HCT116 (cell line): ENCODE results near the gene GAS2. TPM values are rescaled to one million over a fixed set of nuclear protein-coding genes. Genes with fewer than 3 reads are reported as not detected.

Experiments used
- ATAC-seq: fragments of 200-7000 bp; cut with Tn5 transposase; 2 replicates; pipeline ENCODE4 v1.9.1; 2020; ENCODE audit warnings: mild to moderate bottlenecking, moderate library complexity
- BruUV-seq: library from RNA; stranded (reverse); fragments of 400-500 nt; replicated peaks from 2 replicates; lab custom pipeline; 2021; lab: Mats Ljungman, UMichigan
- CTCF ChIA-PET: fragments of 300-600 bp; sonication (Branson Sonifier 250); formaldehyde crosslinking; loops from one replicate; lab custom pipeline; 2021; ENCODE audit warnings: antibody characterized with exemption; lab: Charles Lee
- POLR2A ChIA-PET: fragments of 300-600, 350-600 bp; sonication (Branson Sonifier 250); formaldehyde crosslinking; loops from one replicate; lab custom pipeline; 2021; ENCODE audit warnings: antibody characterized with exemption; lab: Charles Lee
- RAD21 ChIA-PET, 2 experiments: fragments of 300-600 bp; sonication (Branson Sonifier 250); formaldehyde crosslinking; loops; one replicate each; lab custom pipeline; 2023; ENCODE audit warnings: low total read pairs in 2 of 2; ENCODE audit not compliant: uncharacterized antibody in 2 of 2, unreplicated experiment in 2 of 2, low non-redundant PET in 1 of 2; lab: Charles Lee
- DNase-seq: peaks from one replicate; pipeline ENCODE4 v3.0.0-alpha.2; 2010; ENCODE audit warnings: low read depth, low spot score
- H2AFZ ChIP-seq: fragments of 200-600 bp; shearing (Covaris generic), sonication (generic); 2 replicates; pipeline ENCODE4 v1.6.1; 2017; ENCODE audit warnings: low read depth, mixed run types, mixed read lengths, antibody characterized with exemption, low read length; ENCODE audit not compliant: poor library complexity, severe bottlenecking
- H3K27ac ChIP-seq: 2 replicates; pipeline ENCODE4 v1.5.1; 2012; ENCODE audit warnings: low read depth, low read length
- H3K27me3 ChIP-seq: fragments of 200-600 bp; sonication (generic); 2 replicates; pipeline ENCODE4 v1.6.1; 2016; ENCODE audit warnings: mixed run types, low read length, mixed read lengths; ENCODE audit not compliant: insufficient read depth
- H3K36me3 ChIP-seq, 2 experiments: fragments of 200-500 bp in 1 of 2; fragments of 200-600 bp in 1 of 2; sonication (Bioruptor generic) in 1 of 2; sonication (generic) in 1 of 2; 2 replicates each; pipeline versions ENCODE4 v1.5.1 to v1.6.1; 2014 to 2016; ENCODE audit warnings: low read length in 2 of 2, inconsistent platforms in 1 of 2, mixed read lengths in 1 of 2, mixed run types in 1 of 2; ENCODE audit not compliant: insufficient read depth in 2 of 2, control insufficient read depth in 1 of 2
- H3K4me1 ChIP-seq, 2 experiments: fragments of 200-600 bp in 1 of 2; sonication (generic) in 1 of 2; 2 replicates each; pipeline versions ENCODE4 v1.5.1 to v1.6.1; 2012 to 2017; ENCODE audit warnings: low read length in 2 of 2, inconsistent platforms in 1 of 2, mild to moderate bottlenecking in 1 of 2, mixed read lengths in 1 of 2, mixed run types in 1 of 2, moderate library complexity in 1 of 2; ENCODE audit not compliant: insufficient read depth in 2 of 2, control insufficient read depth in 1 of 2
- H3K4me2 ChIP-seq: fragments of 200-600 bp; sonication (generic); 2 replicates; pipeline ENCODE4 v1.6.1; 2017; ENCODE audit warnings: mixed run types, low read length, mixed read lengths
- H3K4me3 ChIP-seq, 2 experiments: fragments of 200-600 bp in 1 of 2; sonication (generic) in 1 of 2; replicated peaks in 1 of 2; 2 replicates each; pipeline ENCODE4 v1.5.1; 2011 to 2016; ENCODE audit warnings: low read length in 2 of 2, control low read depth in 1 of 2, low read depth in 1 of 2, mild to moderate bottlenecking in 1 of 2, mixed read lengths in 1 of 2, mixed run types in 1 of 2
- H3K79me2 ChIP-seq: fragments of 200-600 bp; sonication (generic); 2 replicates; pipeline ENCODE4 v1.6.1; 2017; ENCODE audit warnings: mild to moderate bottlenecking, mixed run types, low read length, moderate library complexity, mixed read lengths; ENCODE audit not compliant: insufficient read depth
- H3K9ac ChIP-seq: fragments of 200-600 bp; sonication (generic); 2 replicates; pipeline ENCODE4 v1.6.1; 2016; ENCODE audit warnings: low read length, mixed read lengths
- H3K9me2 ChIP-seq: fragments of 200-600 bp; sonication (generic), shearing (Covaris generic); 2 replicates; pipeline ENCODE4 v1.6.1; 2017; ENCODE audit warnings: mixed run types, mild to moderate bottlenecking, moderate library complexity; ENCODE audit not compliant: insufficient read depth
- H3K9me3 ChIP-seq, 2 experiments: fragments of 200-500 bp in 1 of 2; fragments of 200-600 bp in 1 of 2; sonication (Bioruptor generic) in 1 of 2; sonication (generic) in 1 of 2; 2 replicates each; pipeline ENCODE4 v1.6.1; 2014 to 2017; ENCODE audit warnings: low read length in 2 of 2, mixed read lengths in 2 of 2, inconsistent platforms in 1 of 2, low read depth in 1 of 2, mild to moderate bottlenecking in 1 of 2, mixed run types in 1 of 2, moderate library complexity in 1 of 2; ENCODE audit not compliant: control insufficient read depth in 1 of 2, insufficient read depth in 1 of 2
- H4K20me1 ChIP-seq: fragments of 200-600 bp; sonication (generic), shearing (Covaris generic); 2 replicates; pipeline ENCODE4 v1.6.1; 2017; ENCODE audit warnings: mixed run types, mild to moderate bottlenecking, moderate library complexity; ENCODE audit not compliant: insufficient read depth
- CBX3 ChIP-seq: IDR thresholded peaks from 2 replicates; pipeline ENCODE4 v1.6.1; 2012; ENCODE audit warnings: low read depth
- CEBPB ChIP-seq: IDR thresholded peaks from 2 replicates; pipeline ENCODE4 v1.6.1; 2012; ENCODE audit warnings: low read depth
- CTCF ChIP-seq, 3 experiments: fragments of 200-600 bp in 1 of 3; sonication (generic) in 1 of 3; IDR thresholded peaks in 2 of 3; conservative IDR thresholded peaks in 1 of 3; 2 replicates each; pipeline ENCODE4 v1.5.1; 2012 to 2017; ENCODE audit warnings: low read depth in 2 of 3, low read length in 2 of 3, antibody characterized with exemption in 1 of 3, borderline replicate concordance in 1 of 3, control low read depth in 1 of 3, mild to moderate bottlenecking in 1 of 3, mixed read lengths in 1 of 3, mixed run types in 1 of 3, moderate library complexity in 1 of 3; ENCODE audit not compliant: insufficient read depth in 1 of 3
- EGR1 ChIP-seq: IDR thresholded peaks from 2 replicates; pipeline ENCODE4 v1.6.1; 2012; ENCODE audit warnings: low read depth
- ELF1 ChIP-seq: IDR thresholded peaks from 2 replicates; pipeline ENCODE4 v1.6.1; 2012; ENCODE audit warnings: low read depth, borderline replicate concordance
- EZH2 ChIP-seq: fragments of 200-600 bp; sonication (generic); IDR thresholded peaks from 2 replicates; pipeline ENCODE4 v1.6.1; 2017; ENCODE audit warnings: antibody characterized with exemption, mixed run types
- FOSL1 ChIP-seq: IDR thresholded peaks from 2 replicates; pipeline ENCODE4 v1.6.1; 2012; ENCODE audit warnings: low read depth
- MAX ChIP-seq: IDR thresholded peaks from 2 replicates; pipeline ENCODE4 v1.6.1; 2012
- POLR2A ChIP-seq: IDR thresholded peaks from 2 replicates; pipeline ENCODE4 v1.7.0; 2011; ENCODE audit warnings: borderline replicate concordance; ENCODE audit not compliant: insufficient read depth, insufficient read length; ENCODE audit errors: extremely low read depth
- POLR2AphosphoS5 ChIP-seq: IDR thresholded peaks from 2 replicates; pipeline ENCODE4 v1.6.1; 2011; ENCODE audit warnings: mild to moderate bottlenecking, low read depth, low read length, moderate library complexity
- RAD21 ChIP-seq: IDR thresholded peaks from 2 replicates; pipeline ENCODE4 v1.6.1; 2012; ENCODE audit warnings: low read depth, mild to moderate bottlenecking
- SP1 ChIP-seq: IDR thresholded peaks from 2 replicates; pipeline ENCODE4 v1.6.1; 2012; ENCODE audit warnings: low read depth
- SRF ChIP-seq: IDR thresholded peaks from 2 replicates; pipeline ENCODE4 v1.6.1; 2012; ENCODE audit warnings: low read depth
- intact Hi-C: fragments of 100-400 bp; cut with micrococcal nuclease; formaldehyde crosslinking; loops from 2 replicates; pipeline ENCODE4 v1.10.0; 2022
- total RNA-seq: library from RNA; stranded (reverse); gene quantifications from one replicate; pipeline ENCODE4 v1.2.1, GENCODE V29; 2021; ENCODE audit not compliant: unreplicated experiment
- TF ChIP-seq, protein P1 (sequence below): IDR thresholded peaks from 2 replicates; pipeline ENCODE4 v1.6.1; 2012; ENCODE audit warnings: low read depth

GAS2 gene
- total RNA-seq, 1 experiment from 2014 or later = not detected

DNA sequence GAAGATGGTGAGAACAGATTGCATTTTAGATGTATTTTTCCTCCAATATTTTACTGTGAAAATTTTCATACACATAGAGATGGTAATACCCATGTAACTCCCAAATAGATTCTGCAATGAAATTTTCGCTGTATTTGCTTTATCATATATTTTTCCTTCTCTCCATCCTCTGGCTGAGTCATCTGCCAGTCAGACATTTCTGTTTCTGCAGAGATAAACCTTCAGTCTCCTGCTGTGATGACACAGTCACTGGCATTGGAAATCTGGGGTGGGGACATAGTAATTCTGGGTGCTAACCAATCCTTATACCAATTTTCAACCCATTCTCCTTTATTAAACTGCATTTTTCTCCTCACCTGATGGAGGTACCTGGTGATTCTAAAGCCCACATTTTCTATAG is 129.5 kb downstream of the GAS2 start:
- POLR2A ChIA-PET = no interaction called here
- no peak for TF ChIP-seq CEBPB
- no peak for TF ChIP-seq SRF
- no peak for TF ChIP-seq RAD21
- no peak for TF ChIP-seq EGR1
- TF ChIP-seq, protein P1, sequence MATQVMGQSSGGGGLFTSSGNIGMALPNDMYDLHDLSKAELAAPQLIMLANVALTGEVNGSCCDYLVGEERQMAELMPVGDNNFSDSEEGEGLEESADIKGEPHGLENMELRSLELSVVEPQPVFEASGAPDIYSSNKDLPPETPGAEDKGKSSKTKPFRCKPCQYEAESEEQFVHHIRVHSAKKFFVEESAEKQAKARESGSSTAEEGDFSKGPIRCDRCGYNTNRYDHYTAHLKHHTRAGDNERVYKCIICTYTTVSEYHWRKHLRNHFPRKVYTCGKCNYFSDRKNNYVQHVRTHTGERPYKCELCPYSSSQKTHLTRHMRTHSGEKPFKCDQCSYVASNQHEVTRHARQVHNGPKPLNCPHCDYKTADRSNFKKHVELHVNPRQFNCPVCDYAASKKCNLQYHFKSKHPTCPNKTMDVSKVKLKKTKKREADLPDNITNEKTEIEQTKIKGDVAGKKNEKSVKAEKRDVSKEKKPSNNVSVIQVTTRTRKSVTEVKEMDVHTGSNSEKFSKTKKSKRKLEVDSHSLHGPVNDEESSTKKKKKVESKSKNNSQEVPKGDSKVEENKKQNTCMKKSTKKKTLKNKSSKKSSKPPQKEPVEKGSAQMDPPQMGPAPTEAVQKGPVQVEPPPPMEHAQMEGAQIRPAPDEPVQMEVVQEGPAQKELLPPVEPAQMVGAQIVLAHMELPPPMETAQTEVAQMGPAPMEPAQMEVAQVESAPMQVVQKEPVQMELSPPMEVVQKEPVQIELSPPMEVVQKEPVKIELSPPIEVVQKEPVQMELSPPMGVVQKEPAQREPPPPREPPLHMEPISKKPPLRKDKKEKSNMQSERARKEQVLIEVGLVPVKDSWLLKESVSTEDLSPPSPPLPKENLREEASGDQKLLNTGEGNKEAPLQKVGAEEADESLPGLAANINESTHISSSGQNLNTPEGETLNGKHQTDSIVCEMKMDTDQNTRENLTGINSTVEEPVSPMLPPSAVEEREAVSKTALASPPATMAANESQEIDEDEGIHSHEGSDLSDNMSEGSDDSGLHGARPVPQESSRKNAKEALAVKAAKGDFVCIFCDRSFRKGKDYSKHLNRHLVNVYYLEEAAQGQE = no peak
- TF ChIP-seq POLR2A = no peak
- TF ChIP-seq POLR2AphosphoS5 = no peak
- TF ChIP-seq EZH2 = no peak
- TF ChIP-seq CTCF (IDR thresholded peaks at IDR 0.05 in 2 of 3, conservative IDR thresholded peaks at IDR 0.05 in 1 of 3; ENCODE audit: borderline replicate concordance in 1 of 3, insufficient read depth in 1 of 3, low read depth in 2 of 3, low read length in 2 of 3) = no peak
- TF ChIP-seq SP1 = no peak
- TF ChIP-seq MAX = no peak
- no peak for TF ChIP-seq CBX3
- no peak for TF ChIP-seq FOSL1
- no peak for TF ChIP-seq ELF1
- BruUV-seq = no TSS peak
- Histone ChIP-seq H3K9ac (no peak overlapping the region), H3K4me2 (no peak overlapping the region), H2AFZ (no peak overlapping the region), H3K9me2 (no peaks in the 10 kb centered on the region), H3K36me3 (no peaks in the 10 kb centered on the region), H3K79me2 (no peaks in the 10 kb centered on the region), H4K20me1 (no peaks in the 10 kb centered on the region), H3K27me3 (0 out of 2 replicates have a peak, but pooled peaks cover 10% of the 10 kb centered on the region), H3K27ac (no peak overlapping the region), H3K4me3 (no peak overlapping the region), H3K4me1 (peaks cover 4 to 24% of the 10 kb centered on the region in 2 experiments; a peak in 3 of 4 replicates), H3K9me3 (no peaks in the 10 kb centered on the region)
- RAD21 ChIA-PET = no interaction called here
- intact Hi-C loops = no loop called here
- DNase-seq = no peak
- CTCF ChIA-PET = no interaction called here
- ATAC-seq = no peak
